H9 (cell line): Measurements from ENCODE around the gene RNF20. TPM values are rescaled to one million over a fixed set of nuclear protein-coding genes. Genes with fewer than 3 reads are reported as not detected.

Experiments
- DNase-seq: peaks from one replicate; pipeline ENCODE4 v3.0.0-alpha.2; 2017
- H2AFZ ChIP-seq: one replicate; pipeline ENCODE4 v1.6.1; 2013; ENCODE audit warnings: mild to moderate bottlenecking, low read length, control low read depth, moderate library complexity
- H2AK5ac ChIP-seq: 2 replicates; pipeline ENCODE4 v1.6.1; 2013; ENCODE audit warnings: low read length, control low read depth, mixed read lengths; ENCODE audit not compliant: insufficient read length
- H2BK120ac ChIP-seq: one replicate; pipeline ENCODE4 v1.6.1; 2013; ENCODE audit warnings: low read depth, mild to moderate bottlenecking, low read length, control low read depth, inconsistent platforms; ENCODE audit not compliant: poor library complexity, severe bottlenecking
- H2BK12ac ChIP-seq: 2 replicates; pipeline ENCODE4 v1.6.1; 2013; ENCODE audit warnings: low read length, control low read depth, mixed read lengths, low read depth; ENCODE audit not compliant: insufficient read length
- H2BK15ac ChIP-seq: 2 replicates; pipeline ENCODE4 v1.6.1; 2013; ENCODE audit warnings: low read depth, low read length, control low read depth
- H2BK20ac ChIP-seq: one replicate; pipeline ENCODE4 v1.6.1; 2013; ENCODE audit warnings: low read depth, mild to moderate bottlenecking, low read length, control low read depth, inconsistent platforms; ENCODE audit not compliant: poor library complexity, severe bottlenecking
- H2BK5ac ChIP-seq: 2 replicates; pipeline ENCODE4 v1.6.1; 2013; ENCODE audit warnings: low read length, control low read depth, mixed read lengths; ENCODE audit not compliant: insufficient read length
- H3K14ac ChIP-seq: 2 replicates; pipeline ENCODE4 v1.6.1; 2013; ENCODE audit warnings: low read length, control low read depth; ENCODE audit not compliant: insufficient read depth
- H3K18ac ChIP-seq: 2 replicates; pipeline ENCODE4 v1.6.1; 2013; ENCODE audit warnings: low read depth, mild to moderate bottlenecking, mixed read lengths, low read length, control low read depth; ENCODE audit not compliant: insufficient read length
- H3K23ac ChIP-seq: 2 replicates; pipeline ENCODE4 v1.6.1; 2013; ENCODE audit warnings: low read length, control low read depth, mixed read lengths, low read depth; ENCODE audit not compliant: insufficient read length
- H3K23me2 ChIP-seq: 2 replicates; pipeline ENCODE4 v1.6.1; 2013; ENCODE audit warnings: low read depth, mild to moderate bottlenecking, mixed read lengths, low read length, control low read depth; ENCODE audit not compliant: insufficient read length, poor library complexity, severe bottlenecking
- H3K27ac ChIP-seq: 2 replicates; pipeline ENCODE4 v1.5.1; 2013; ENCODE audit warnings: low read length, control low read depth, mixed read lengths, low read depth; ENCODE audit not compliant: insufficient read length
- H3K27me3 ChIP-seq: 2 replicates; pipeline ENCODE4 v1.6.1; 2013; ENCODE audit warnings: low read length, control low read depth, inconsistent platforms; ENCODE audit not compliant: insufficient read depth
- H3K4ac ChIP-seq: 2 replicates; pipeline ENCODE4 v1.6.1; 2013; ENCODE audit warnings: low read depth, mild to moderate bottlenecking, control low read depth, inconsistent platforms, low read length, moderate library complexity
- H3K4me1 ChIP-seq: 2 replicates; pipeline ENCODE4 v1.6.1; 2013; ENCODE audit warnings: low read length, control low read depth, inconsistent platforms; ENCODE audit not compliant: insufficient read depth
- H3K4me2 ChIP-seq: 2 replicates; pipeline ENCODE4 v1.6.1; 2013; ENCODE audit warnings: low read length, control low read depth, mixed read lengths; ENCODE audit not compliant: insufficient read length, insufficient read depth
- H3K56ac ChIP-seq: 2 replicates; pipeline ENCODE4 v1.6.1; 2013; ENCODE audit warnings: low read depth, mild to moderate bottlenecking, mixed read lengths, low read length, control low read depth; ENCODE audit not compliant: insufficient read length
- H3K79me1 ChIP-seq: 2 replicates; pipeline ENCODE4 v1.6.1; 2013; ENCODE audit warnings: low read depth, mild to moderate bottlenecking, moderate library complexity, low read length, control low read depth, inconsistent platforms; ENCODE audit not compliant: insufficient read depth, poor library complexity, severe bottlenecking
- H3K79me2 ChIP-seq: 2 replicates; pipeline ENCODE4 v1.6.1; 2013; ENCODE audit warnings: low read length, control low read depth, inconsistent platforms; ENCODE audit not compliant: insufficient read depth
- H3K9ac ChIP-seq: 2 replicates; pipeline ENCODE4 v1.6.1; 2013; ENCODE audit warnings: low read length, control low read depth, mixed read lengths; ENCODE audit not compliant: insufficient read length; ENCODE audit errors: extremely low read depth
- H3K9me3 ChIP-seq: one replicate; pipeline ENCODE4 v1.6.1; 2013; ENCODE audit warnings: low read depth, low read length, inconsistent platforms; ENCODE audit not compliant: control insufficient read depth
- H3T11ph ChIP-seq: one replicate; pipeline ENCODE4 v1.6.1; 2013; ENCODE audit warnings: mild to moderate bottlenecking, low read length, control low read depth, inconsistent platforms
- H4K20me1 ChIP-seq: one replicate; pipeline ENCODE4 v1.6.1; 2013; ENCODE audit not compliant: control insufficient read depth, insufficient read length, insufficient read depth
- H4K5ac ChIP-seq: 2 replicates; pipeline ENCODE4 v1.6.1; 2013; ENCODE audit warnings: low read depth, mild to moderate bottlenecking, mixed read lengths, low read length, control low read depth; ENCODE audit not compliant: insufficient read length
- H4K8ac ChIP-seq: replicated peaks from 2 replicates; pipeline ENCODE4 v1.6.1; 2013; ENCODE audit warnings: low read length, control low read depth, mixed read lengths, low read depth; ENCODE audit not compliant: insufficient read length
- H4K91ac ChIP-seq: 2 replicates; pipeline ENCODE4 v1.6.1; 2013; ENCODE audit warnings: low read depth, mild to moderate bottlenecking, moderate library complexity, mixed read lengths, low read length, control low read depth; ENCODE audit not compliant: insufficient read length
- H3K27ac Mint-ChIP-seq, 3 experiments: 2 replicates in 2 of 3; 3 replicates in 1 of 3; pipeline ENCODE4 v1.8.0; 2020 to 2021; ENCODE audit warnings: mixed read lengths in 3 of 3, mild to moderate bottlenecking in 1 of 3, moderate library complexity in 1 of 3
- H3K27me3 Mint-ChIP-seq: 2 replicates; pipeline ENCODE4 v1.8.0; 2021; ENCODE audit warnings: low read depth, mild to moderate bottlenecking, moderate library complexity, mixed read lengths
- H3K36me3 Mint-ChIP-seq, 3 experiments: 2 replicates in 2 of 3; 3 replicates in 1 of 3; pipeline ENCODE4 v1.8.0; 2020 to 2021; ENCODE audit warnings: low read depth in 3 of 3, mixed read lengths in 3 of 3; ENCODE audit not compliant: insufficient read depth in 1 of 3
- H3K4me1 Mint-ChIP-seq, 2 experiments: 2 replicates each; pipeline ENCODE4 v1.8.0; 2020; ENCODE audit warnings: mixed read lengths in 2 of 2
- H3K4me3 Mint-ChIP-seq, 2 experiments: 2 replicates in 1 of 2; 3 replicates in 1 of 2; pipeline ENCODE4 v1.8.0; 2020 to 2021; ENCODE audit warnings: mild to moderate bottlenecking in 2 of 2, mixed read lengths in 2 of 2, moderate library complexity in 1 of 2
- H3K9me3 Mint-ChIP-seq, 2 experiments: 2 replicates in 1 of 2; 3 replicates in 1 of 2; pipeline ENCODE4 v1.8.0; 2020; ENCODE audit warnings: mild to moderate bottlenecking in 2 of 2, mixed read lengths in 2 of 2, moderate library complexity in 1 of 2
- CTCF ChIP-seq: fragments of 200-600 bp; sonication (generic); conservative IDR thresholded peaks from 3 replicates; pipeline ENCODE4 v1.8.0; 2021; ENCODE audit warnings: antibody characterized with exemption, mild to moderate bottlenecking
- WGBS: extraction: QIAGEN DNeasy Blood & Tissue Kit; methylation state at CpG from one replicate; pipeline ENCODE4 v1.1.7; 2013; ENCODE audit warnings: missing lambda C conversion rate, low lambda C conversion rate, mixed read lengths; ENCODE audit not compliant: insufficient read length; ENCODE audit errors: extremely low coverage; 5-methylcytosine and 5-hydroxymethylcytosine counted together
- total RNA-seq: library from RNA; stranded (reverse); gene quantifications from 2 replicates; pipeline ENCODE4 v1.2.1, GENCODE V29; 2021

Gene RNF20
- total RNA-seq, 1 experiment from 2014 or later, result 48.5 TPM

- Histone ChIP-seq H2BK15ac (no peak overlapping the region), H3K9me3 (no peaks in the 10 kb centered on the region), H2BK20ac (no peak overlapping the region), H3K9ac (no peak overlapping the region), H3T11ph (no peak overlapping the region), H2AFZ (no peak overlapping the region), H3K4me2 (no peak overlapping the region), H2BK5ac (no peak overlapping the region), H4K20me1 (no peaks in the 10 kb centered on the region), H3K4me1 (peaks cover 5% of the 10 kb centered on the region; the same call in 1 of the 2 replicates), H2AK5ac (no peak overlapping the region), H3K23ac (no peak overlapping the region), H3K27me3 (no peaks in the 10 kb centered on the region), H4K8ac (no peak overlapping the region), H3K79me2 (no peaks in the 10 kb centered on the region), H3K23me2 (no peaks in the 10 kb centered on the region), H4K91ac (no peak overlapping the region), H4K5ac (no peak overlapping the region), H3K27ac (no peak overlapping the region), H3K56ac (no peak overlapping the region), H2BK12ac (no peak overlapping the region), H3K79me1 (no peaks in the 10 kb centered on the region), H2BK120ac (no peak overlapping the region), H3K4ac (no peak overlapping the region), H3K18ac (no peak overlapping the region), H3K14ac (no peak overlapping the region)
- H3K9me3 Mint-ChIP-seq, result no peaks in the 10 kb centered on the region
- no peak for DNase-seq
- peaks cover 2% of the 10 kb centered on the region for H3K27me3 Mint-ChIP-seq
- H3K27ac Mint-ChIP-seq, result no peak overlapping the region
- no peak for TF ChIP-seq CTCF
- H3K4me3 Mint-ChIP-seq, result no peak overlapping the region
- H3K4me1 Mint-ChIP-seq, result peaks cover 21 to 22% of the 10 kb centered on the region in 2 experiments
- no peaks in the 10 kb centered on the region for H3K36me3 Mint-ChIP-seq
- no CpG with 5 or more reads among the region's 3 CpGs for WGBS
Observed at GRCh38 chr9:101578378-101578777, 44.7 kb downstream of the RNF20 start.
